A673 (cell line): ENCODE measurements around the gene CCDC17. TPM values are rescaled to one million over a fixed set of nuclear protein-coding genes. Genes with fewer than 3 reads are reported as not detected.

Experiments used
- BruUV-seq: library from RNA; stranded (reverse); fragments of 400-500 nt; replicated peaks from 2 replicates; lab custom pipeline; 2021; lab: Mats Ljungman, UMichigan
- CTCF ChIA-PET: fragments of 300-600 bp; sonication (Branson Sonifier 250); formaldehyde crosslinking; loops from one replicate; lab custom pipeline; 2022; ENCODE audit warnings: antibody characterized with exemption; lab: Charles Lee
- POLR2A ChIA-PET: fragments of 300-600 bp; sonication (Branson Sonifier 250); formaldehyde crosslinking; loops from one replicate; lab custom pipeline; 2022; ENCODE audit warnings: antibody characterized with exemption; ENCODE audit not compliant: low non-redundant PET; lab: Charles Lee
- DNase-seq: peaks from one replicate; pipeline ENCODE4 v3.0.0-alpha.2; 2015; ENCODE audit warnings: low spot score
- H3K27ac ChIP-seq: fragments of 200-600 bp; sonication (generic); 2 replicates; pipeline ENCODE4 v1.5.1; 2016; ENCODE audit warnings: mixed run types, low read depth, mild to moderate bottlenecking, mixed read lengths, antibody characterized with exemption, low read length; ENCODE audit not compliant: poor library complexity, severe bottlenecking
- H3K27me3 ChIP-seq: fragments of 200-600 bp; sonication (generic); replicated peaks from 2 replicates; pipeline ENCODE4 v1.6.1; 2017; ENCODE audit warnings: mixed run types, low read depth, mild to moderate bottlenecking, mixed read lengths, antibody characterized with exemption, low read length; ENCODE audit not compliant: insufficient read depth, poor library complexity
- H3K36me3 ChIP-seq: fragments of 200-600 bp; sonication (generic); 2 replicates; pipeline ENCODE4 v1.6.1; 2016; ENCODE audit warnings: mixed run types, mild to moderate bottlenecking, mixed read lengths, antibody characterized with exemption, low read length; ENCODE audit not compliant: insufficient read depth, poor library complexity, severe bottlenecking
- H3K4me1 ChIP-seq: fragments of 200-600 bp; sonication (generic); 2 replicates; pipeline ENCODE4 v1.6.1; 2017; ENCODE audit warnings: mixed run types, mild to moderate bottlenecking, mixed read lengths, antibody characterized with exemption, low read length; ENCODE audit not compliant: insufficient read depth, poor library complexity, severe bottlenecking
- H3K4me3 ChIP-seq: fragments of 200-600 bp; sonication (generic); 2 replicates; pipeline ENCODE4 v1.5.1; 2016; ENCODE audit warnings: low read depth, mixed run types, mild to moderate bottlenecking, mixed read lengths, low read length; ENCODE audit not compliant: poor library complexity, severe bottlenecking
- H3K9me3 ChIP-seq: fragments of 200-600 bp; sonication (generic); 2 replicates; pipeline ENCODE4 v1.6.1; 2016; ENCODE audit warnings: mixed run types, low read depth, mild to moderate bottlenecking, mixed read lengths, antibody characterized with exemption, low read length; ENCODE audit not compliant: poor library complexity, severe bottlenecking
- EZH2 ChIP-seq: fragments of 200-600 bp; sonication (generic); IDR thresholded peaks from 2 replicates; pipeline ENCODE4 v1.6.1; 2017; ENCODE audit warnings: borderline replicate concordance, low read depth, mild to moderate bottlenecking, mixed read lengths, antibody characterized with exemption, low read length; ENCODE audit not compliant: poor library complexity, severe bottlenecking
- intact Hi-C: fragments of 100-400 bp; cut with micrococcal nuclease; formaldehyde crosslinking; loops from one replicate; pipeline ENCODE4 v1.10.0; 2022; ENCODE audit not compliant: unreplicated experiment
- total RNA-seq: library from RNA; stranded (reverse); gene quantifications from 2 replicates; pipeline ENCODE4 v1.2.3, GENCODE V29; 2021
- TF ChIP-seq, protein P1 (sequence below): fragments of 300-800, 200-600 bp; sonication (generic); conservative IDR thresholded peaks from 2 replicates; pipeline ENCODE4 v1.5.1; 2017; ENCODE audit warnings: low read depth, mild to moderate bottlenecking, antibody characterized with exemption, low read length, moderate library complexity, mixed read lengths

CCDC17 gene
- total RNA-seq, 1 experiment from 2014 or later: 2.0 TPM

GRCh38 chr1:45654540-45655280 lies 30.9 kb upstream of the CCDC17 start:
- Histone ChIP-seq H3K9me3 (no peaks in the 10 kb centered on the region), H3K27ac (no peak overlapping the region), H3K36me3 (peaks cover 92% of the 10 kb centered on the region), H3K27me3 (no peaks in the 10 kb centered on the region), H3K4me3 (no peak overlapping the region), H3K4me1 (no peaks in the 10 kb centered on the region)
- TF ChIP-seq EZH2: no peak
- TF ChIP-seq, protein P1, sequence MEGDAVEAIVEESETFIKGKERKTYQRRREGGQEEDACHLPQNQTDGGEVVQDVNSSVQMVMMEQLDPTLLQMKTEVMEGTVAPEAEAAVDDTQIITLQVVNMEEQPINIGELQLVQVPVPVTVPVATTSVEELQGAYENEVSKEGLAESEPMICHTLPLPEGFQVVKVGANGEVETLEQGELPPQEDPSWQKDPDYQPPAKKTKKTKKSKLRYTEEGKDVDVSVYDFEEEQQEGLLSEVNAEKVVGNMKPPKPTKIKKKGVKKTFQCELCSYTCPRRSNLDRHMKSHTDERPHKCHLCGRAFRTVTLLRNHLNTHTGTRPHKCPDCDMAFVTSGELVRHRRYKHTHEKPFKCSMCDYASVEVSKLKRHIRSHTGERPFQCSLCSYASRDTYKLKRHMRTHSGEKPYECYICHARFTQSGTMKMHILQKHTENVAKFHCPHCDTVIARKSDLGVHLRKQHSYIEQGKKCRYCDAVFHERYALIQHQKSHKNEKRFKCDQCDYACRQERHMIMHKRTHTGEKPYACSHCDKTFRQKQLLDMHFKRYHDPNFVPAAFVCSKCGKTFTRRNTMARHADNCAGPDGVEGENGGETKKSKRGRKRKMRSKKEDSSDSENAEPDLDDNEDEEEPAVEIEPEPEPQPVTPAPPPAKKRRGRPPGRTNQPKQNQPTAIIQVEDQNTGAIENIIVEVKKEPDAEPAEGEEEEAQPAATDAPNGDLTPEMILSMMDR: no peak
- POLR2A ChIA-PET: no interaction called here
- no peak for DNase-seq
- BruUV-seq: no TSS peak
- intact Hi-C loops: no loop called here
- CTCF ChIA-PET: no interaction called here

GRCh38 chr1:45647248-45648021 lies 23.6 kb upstream of the CCDC17 start:
- POLR2A ChIA-PET: no interaction called here
- Histone ChIP-seq H3K27ac (peak overlapping the region; percentile 26), H3K4me3 (no peak overlapping the region), H3K36me3 (peaks cover 41% of the 10 kb centered on the region), H3K27me3 (no peaks in the 10 kb centered on the region), H3K9me3 (no peaks in the 10 kb centered on the region), H3K4me1 (no peaks in the 10 kb centered on the region)
- intact Hi-C loops: no loop called here
- CTCF ChIA-PET: no interaction called here
- TF ChIP-seq, protein P1: no peak
- TF ChIP-seq EZH2: no peak
- DNase-seq: peak; percentile 35
- BruUV-seq: no TSS peak

DNA sequence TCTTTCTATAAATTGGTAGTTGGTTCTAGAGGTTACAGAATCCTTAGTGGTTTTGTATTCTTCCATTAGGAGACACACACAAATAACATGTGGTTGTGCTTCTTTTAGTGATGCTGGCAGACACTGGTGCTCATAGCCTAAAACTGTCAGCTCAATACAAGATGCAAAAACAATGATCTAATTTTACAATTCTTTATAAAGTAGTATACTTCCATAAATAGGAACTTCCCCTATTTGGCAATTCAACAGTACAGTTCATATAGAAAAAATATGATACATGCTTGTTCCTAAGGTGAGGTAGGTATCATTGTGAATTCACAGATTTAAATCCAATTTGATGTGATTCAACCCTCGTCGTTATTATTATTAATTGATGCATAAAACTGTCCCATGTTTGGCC lies 20.8 kb upstream of the CCDC17 start:
- no peak for DNase-seq
- CTCF ChIA-PET: no interaction called here
- POLR2A ChIA-PET: no interaction called here
- no peaks in the 10 kb centered on the region for H3K27me3 ChIP-seq
- H3K9me3 ChIP-seq: no peaks in the 10 kb centered on the region
- H3K36me3 ChIP-seq: peaks cover 43% of the 10 kb centered on the region
- TF ChIP-seq, protein P1: no peak
- TF ChIP-seq EZH2: no peak
- no peaks in the 10 kb centered on the region for H3K4me1 ChIP-seq
- intact Hi-C loops: no loop called here
- H3K27ac ChIP-seq: no peak overlapping the region
- H3K4me3 ChIP-seq: no peak overlapping the region
- BruUV-seq: no TSS peak
